HepG2 (cell line): ENCODE data around the gene NRAP. TPM values are rescaled to one million over a fixed set of nuclear protein-coding genes. Genes with fewer than 3 reads are reported as not detected.

ENCODE experiments used
- BRCA1 ChIP-seq: sonication (generic); formaldehyde crosslinking; IDR thresholded peaks from 2 replicates; pipeline ENCODE4 v1.4.0; 2020; ENCODE audit warnings: missing genetic modification reagents
- ERF ChIP-seq: IDR thresholded peaks from 2 replicates; pipeline ENCODE4 v1.6.1; 2018; ENCODE audit warnings: missing biosample characterization, missing genetic modification reagents
- GTF3A ChIP-seq: sonication (generic); formaldehyde crosslinking; conservative IDR thresholded peaks from 2 replicates; pipeline ENCODE4 v1.4.0; 2020; ENCODE audit warnings: mild to moderate bottlenecking, missing genetic modification reagents
- HOMEZ ChIP-seq: IDR thresholded peaks from 2 replicates; pipeline ENCODE4 v1.6.1; 2016; ENCODE audit warnings: low read depth
- JUND ChIP-seq: sonication (generic); formaldehyde crosslinking; IDR thresholded peaks from 2 replicates; pipeline ENCODE4 v1.8.0; 2022; ENCODE audit warnings: mild to moderate bottlenecking, missing genetic modification reagents
- MAFG ChIP-seq: sonication (generic); formaldehyde crosslinking; IDR thresholded peaks from 2 replicates; pipeline ENCODE4 v1.5.1; 2020; ENCODE audit warnings: mild to moderate bottlenecking, missing genetic modification reagents
- MED1 ChIP-seq: sonication (generic); formaldehyde crosslinking; IDR thresholded peaks from 2 replicates; pipeline ENCODE4 v1.4.0; 2020; ENCODE audit warnings: missing genetic modification reagents
- MYPOP ChIP-seq: sonication (generic); formaldehyde crosslinking; IDR thresholded peaks from 2 replicates; pipeline ENCODE4 v1.8.1; 2023; ENCODE audit warnings: mild to moderate bottlenecking, moderate library complexity, missing genetic modification reagents
- NR3C1 ChIP-seq: sonication (generic); formaldehyde crosslinking; IDR thresholded peaks from 2 replicates; pipeline ENCODE4 v1.4.0; 2020; ENCODE audit warnings: missing genetic modification reagents
- REL ChIP-seq: sonication (generic); formaldehyde crosslinking; conservative IDR thresholded peaks from 2 replicates; pipeline ENCODE4 v1.8.0; 2022; ENCODE audit warnings: mild to moderate bottlenecking, missing genetic modification reagents, moderate library complexity
- SYNCRIP ChIP-seq: fragments of 200-400 bp; formaldehyde crosslinking; IDR thresholded peaks from 2 replicates; pipeline ENCODE4 v1.6.1; 2018; ENCODE audit warnings: mild to moderate bottlenecking, low read depth, low read length; ENCODE audit not compliant: insufficient read depth
- TRIM24 ChIP-seq: sonication (generic); formaldehyde crosslinking; IDR thresholded peaks from 2 replicates; pipeline ENCODE4 v1.8.0; 2022; ENCODE audit warnings: mild to moderate bottlenecking, missing genetic modification reagents
- U2AF1 ChIP-seq: fragments of 200-400 bp; formaldehyde crosslinking; optimal IDR thresholded peaks from 2 replicates; pipeline ENCODE3; 2017; ENCODE audit warnings: mild to moderate bottlenecking, low read depth, low read length
- U2AF2 ChIP-seq: fragments of 200-400 bp; formaldehyde crosslinking; IDR thresholded peaks from 2 replicates; pipeline ENCODE4 v1.6.1; 2017; ENCODE audit warnings: low read depth, mild to moderate bottlenecking, low read length
- YY1 ChIP-seq: IDR thresholded peaks from 2 replicates; pipeline ENCODE4 v1.6.1; 2011; ENCODE audit warnings: low read length, low read depth, moderate library complexity, mild to moderate bottlenecking; ENCODE audit not compliant: insufficient read depth, insufficient replicate concordance
- ZFYVE20 ChIP-seq: sonication (generic); formaldehyde crosslinking; IDR thresholded peaks from 2 replicates; pipeline ENCODE4 v1.8.0; 2023; ENCODE audit warnings: low read depth, mild to moderate bottlenecking, moderate library complexity, missing genetic modification reagents, borderline replicate concordance
- ZNF264 ChIP-seq: sonication (generic); formaldehyde crosslinking; IDR thresholded peaks from 2 replicates; pipeline ENCODE4 v1.4.0; 2020; ENCODE audit warnings: missing genetic modification reagents
- ZNF296 ChIP-seq: sonication (generic); formaldehyde crosslinking; conservative IDR thresholded peaks from 2 replicates; pipeline ENCODE4 v1.5.0; 2020; ENCODE audit warnings: mild to moderate bottlenecking, missing genetic modification reagents
- ZNF33B ChIP-seq: sonication (generic); formaldehyde crosslinking; IDR thresholded peaks from 2 replicates; pipeline ENCODE4 v1.5.1; 2020; ENCODE audit warnings: mild to moderate bottlenecking, missing genetic modification reagents
- ZNF615 ChIP-seq: sonication (generic); formaldehyde crosslinking; IDR thresholded peaks from 2 replicates; pipeline ENCODE4 v1.5.0; 2020; ENCODE audit warnings: mild to moderate bottlenecking, missing genetic modification reagents, borderline replicate concordance
- ZNF788 ChIP-seq: sonication (generic); formaldehyde crosslinking; IDR thresholded peaks from 2 replicates; pipeline ENCODE4 v1.5.0; 2020; ENCODE audit warnings: mild to moderate bottlenecking, missing genetic modification reagents, borderline replicate concordance
- polyA plus RNA-seq, 8 experiments: library from polyadenylated mRNA; depleted of rRNA in 3 of 8; stranded (reverse) in 7 of 8; unstranded in 1 of 8; fragments of >200 nt; fragmentation: Illumina TruSeq in 4 of 8; extraction: Trizol in 4 of 8; gene quantifications; 2 replicates each; pipeline versions ENCODE4 v1.2.1 to v1.2.3, GENCODE V29; 2011 to 2016; ENCODE audit warnings: low read depth in 4 of 8, missing spikeins in 1 of 8, mixed read lengths in 1 of 8; ENCODE audit not compliant: insufficient read depth in 1 of 8
- total RNA-seq, 5 experiments: library from RNA; depleted of rRNA; stranded (reverse); fragments of >200 nt; fragmentation: Illumina TruSeq; extraction: Trizol; gene quantifications; 2 replicates each; pipeline ENCODE4 v1.2.3, GENCODE V29; 2016; ENCODE audit warnings: low read depth in 1 of 5
- TF ChIP-seq, protein P1 (sequence below): sonication (generic); formaldehyde crosslinking; IDR thresholded peaks from 2 replicates; pipeline ENCODE4 v1.8.0; 2023; ENCODE audit warnings: mild to moderate bottlenecking, missing genetic modification reagents
- TF ChIP-seq, protein P2 (sequence below), 2 experiments: sonication (generic) in 1 of 2; formaldehyde crosslinking in 1 of 2; IDR thresholded peaks; 2 replicates each; pipeline versions ENCODE4 v1.4.0 to v1.6.1; 2016 to 2020; ENCODE audit warnings: borderline replicate concordance in 1 of 2, low read depth in 1 of 2, mild to moderate bottlenecking in 1 of 2, missing genetic modification reagents in 1 of 2

The NRAP gene
- total and polyA plus RNA-seq, 2 of the 13 experiments (the other 11 are each of a cell fraction or from before 2014, with no cell fraction given) = not detected

DNA sequence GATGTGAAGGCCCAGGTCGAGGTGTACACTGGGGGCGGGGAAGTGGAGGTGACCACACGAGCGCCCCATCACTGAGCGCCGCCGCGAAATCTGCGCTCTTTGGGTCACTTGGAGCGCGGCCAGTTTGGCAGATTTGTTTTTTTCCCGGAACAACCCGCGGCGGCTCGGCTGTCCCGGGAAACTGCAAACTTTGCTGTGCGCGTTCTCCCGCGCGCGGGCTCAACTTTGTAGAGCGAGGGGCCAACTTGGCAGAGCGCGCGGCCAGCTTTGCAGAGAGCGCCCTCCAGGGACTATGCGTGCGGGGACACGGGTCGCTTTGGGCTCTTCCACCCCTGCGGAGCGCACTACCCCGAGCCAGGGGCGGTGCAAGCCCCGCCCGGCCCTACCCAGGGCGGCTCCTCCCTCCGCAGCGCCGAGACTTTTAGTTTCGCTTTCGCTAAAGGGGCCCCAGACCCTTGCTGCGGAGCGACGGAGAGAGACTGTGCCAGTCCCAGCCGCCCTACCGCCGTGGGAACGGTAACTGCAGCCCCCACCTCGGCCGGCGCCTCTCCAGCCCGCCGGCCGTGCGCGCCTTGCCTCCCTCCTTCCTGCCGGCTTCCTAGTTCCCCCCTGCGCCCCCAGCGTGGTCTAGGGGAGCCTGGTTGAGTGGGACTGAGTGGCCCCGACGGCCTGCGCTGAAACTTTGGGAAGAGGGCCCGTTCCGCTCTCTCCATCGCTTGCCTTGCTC is 15.8 kb upstream of the NRAP start, which contains the start of gene CASP7 (continued):
- TF ChIP-seq, protein P1, sequence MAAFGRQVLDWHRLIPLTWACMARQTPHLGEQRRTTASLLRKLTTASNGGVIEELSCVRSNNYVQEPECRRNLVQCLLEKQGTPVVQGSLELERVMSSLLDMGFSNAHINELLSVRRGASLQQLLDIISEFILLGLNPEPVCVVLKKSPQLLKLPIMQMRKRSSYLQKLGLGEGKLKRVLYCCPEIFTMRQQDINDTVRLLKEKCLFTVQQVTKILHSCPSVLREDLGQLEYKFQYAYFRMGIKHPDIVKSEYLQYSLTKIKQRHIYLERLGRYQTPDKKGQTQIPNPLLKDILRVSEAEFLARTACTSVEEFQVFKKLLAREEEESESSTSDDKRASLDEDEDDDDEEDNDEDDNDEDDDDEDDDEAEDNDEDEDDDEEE (CRISPR knock-in tag) = 0 out of 2 replicates have a peak, but pooled peaks have one; percentile 49
- TF ChIP-seq MED1 = no peak
- TF ChIP-seq MYPOP = peak; percentile 54
- no peak for TF ChIP-seq YY1
- no peak for TF ChIP-seq ZNF615 (CRISPR knock-in tag)
- no peak for TF ChIP-seq ZNF33B
- TF ChIP-seq ZFYVE20 = no peak
- TF ChIP-seq ZNF264 (CRISPR knock-in tag) = no peak
- TF ChIP-seq HOMEZ (CRISPR knock-in tag) = no peak
- TF ChIP-seq U2AF1 = peak; percentile 24
- no peak for TF ChIP-seq REL (CRISPR knock-in tag)
- TF ChIP-seq TRIM24 (CRISPR knock-in tag) = no peak
- TF ChIP-seq ZNF296 (CRISPR knock-in tag) = no peak
- TF ChIP-seq, protein P2, sequence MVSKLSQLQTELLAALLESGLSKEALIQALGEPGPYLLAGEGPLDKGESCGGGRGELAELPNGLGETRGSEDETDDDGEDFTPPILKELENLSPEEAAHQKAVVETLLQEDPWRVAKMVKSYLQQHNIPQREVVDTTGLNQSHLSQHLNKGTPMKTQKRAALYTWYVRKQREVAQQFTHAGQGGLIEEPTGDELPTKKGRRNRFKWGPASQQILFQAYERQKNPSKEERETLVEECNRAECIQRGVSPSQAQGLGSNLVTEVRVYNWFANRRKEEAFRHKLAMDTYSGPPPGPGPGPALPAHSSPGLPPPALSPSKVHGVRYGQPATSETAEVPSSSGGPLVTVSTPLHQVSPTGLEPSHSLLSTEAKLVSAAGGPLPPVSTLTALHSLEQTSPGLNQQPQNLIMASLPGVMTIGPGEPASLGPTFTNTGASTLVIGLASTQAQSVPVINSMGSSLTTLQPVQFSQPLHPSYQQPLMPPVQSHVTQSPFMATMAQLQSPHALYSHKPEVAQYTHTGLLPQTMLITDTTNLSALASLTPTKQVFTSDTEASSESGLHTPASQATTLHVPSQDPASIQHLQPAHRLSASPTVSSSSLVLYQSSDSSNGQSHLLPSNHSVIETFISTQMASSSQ (IDR thresholded peaks at IDR 0.05; ENCODE audit: low read depth) = no peak
- TF ChIP-seq, protein P2 (CRISPR knock-in tag; IDR thresholded peaks at IDR 0.05; ENCODE audit: borderline replicate concordance) = peak; percentile 37
- no peak for TF ChIP-seq ERF (CRISPR knock-in tag)
- TF ChIP-seq JUND (CRISPR knock-in tag) = no peak
- no peak for TF ChIP-seq SYNCRIP
- TF ChIP-seq U2AF2 = no peak
- no peak for TF ChIP-seq NR3C1
- TF ChIP-seq MAFG (CRISPR knock-in tag) = no peak
- no peak for TF ChIP-seq BRCA1 (CRISPR knock-in tag)
- TF ChIP-seq GTF3A = no peak
- TF ChIP-seq ZNF788 (CRISPR knock-in tag) = peak; percentile 72; the same call in 1 of the 2 replicates
